GM20000 (cell line): ENCODE results near the gene KAZN.

Experiments
- DNase-seq: peaks from one replicate; pipeline ENCODE4 v3.0.0; 2012; ENCODE audit warnings: low spot score
- TF ChIP-seq, protein P1 (sequence below): IDR thresholded peaks from 2 replicates; pipeline ENCODE4 v1.5.1; 2012; ENCODE audit warnings: mild to moderate bottlenecking, control low read depth; ENCODE audit errors: extremely low read depth, missing control alignments

The KAZN gene

GRCh38 chr1:14826172-14826636 lies 227.7 kb downstream of the KAZN start:
- TF ChIP-seq, protein P1, sequence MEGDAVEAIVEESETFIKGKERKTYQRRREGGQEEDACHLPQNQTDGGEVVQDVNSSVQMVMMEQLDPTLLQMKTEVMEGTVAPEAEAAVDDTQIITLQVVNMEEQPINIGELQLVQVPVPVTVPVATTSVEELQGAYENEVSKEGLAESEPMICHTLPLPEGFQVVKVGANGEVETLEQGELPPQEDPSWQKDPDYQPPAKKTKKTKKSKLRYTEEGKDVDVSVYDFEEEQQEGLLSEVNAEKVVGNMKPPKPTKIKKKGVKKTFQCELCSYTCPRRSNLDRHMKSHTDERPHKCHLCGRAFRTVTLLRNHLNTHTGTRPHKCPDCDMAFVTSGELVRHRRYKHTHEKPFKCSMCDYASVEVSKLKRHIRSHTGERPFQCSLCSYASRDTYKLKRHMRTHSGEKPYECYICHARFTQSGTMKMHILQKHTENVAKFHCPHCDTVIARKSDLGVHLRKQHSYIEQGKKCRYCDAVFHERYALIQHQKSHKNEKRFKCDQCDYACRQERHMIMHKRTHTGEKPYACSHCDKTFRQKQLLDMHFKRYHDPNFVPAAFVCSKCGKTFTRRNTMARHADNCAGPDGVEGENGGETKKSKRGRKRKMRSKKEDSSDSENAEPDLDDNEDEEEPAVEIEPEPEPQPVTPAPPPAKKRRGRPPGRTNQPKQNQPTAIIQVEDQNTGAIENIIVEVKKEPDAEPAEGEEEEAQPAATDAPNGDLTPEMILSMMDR, result no peak
- DNase-seq, result no peak

- DNase-seq, result no peak
- TF ChIP-seq, protein P1, result no peak
These were observed 228.3 kb downstream of the KAZN start for GRCh38 chr1:14826731-14827326.

GRCh38 chr1:14827870-14828269 lies 229.4 kb downstream of the KAZN start:
- no peak for DNase-seq
- TF ChIP-seq, protein P1, result no peak

DNA sequence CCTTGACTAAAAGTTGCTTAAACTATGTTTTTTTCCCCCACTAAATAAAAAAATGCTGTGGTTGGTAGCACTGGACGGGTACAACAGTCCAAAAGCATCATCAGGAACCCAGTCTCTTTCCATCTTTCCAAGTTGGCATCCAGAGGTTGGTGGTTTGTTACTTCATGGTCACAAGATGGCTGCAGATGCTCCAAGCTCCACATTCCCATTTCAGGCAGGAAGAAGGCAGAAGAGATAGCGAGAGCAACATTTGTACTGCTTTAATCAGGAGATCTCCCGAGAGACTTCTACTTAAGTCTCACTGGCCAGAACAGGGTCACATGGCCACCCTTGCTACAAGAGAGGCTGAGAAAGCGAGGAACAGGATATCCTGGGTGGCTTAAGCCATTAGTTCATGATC lies 230.2 kb downstream of the KAZN start:
- TF ChIP-seq, protein P1, result no peak

GRCh38 chr1:14835725-14836124 lies 237.2 kb downstream of the KAZN start:
- no peak for DNase-seq
- TF ChIP-seq, protein P1, result no peak

More for the DNA sequence above, 230.2 kb downstream of the KAZN start:
- no peak for DNase-seq

- DNase-seq, result no peak
- TF ChIP-seq, protein P1, result no peak
These were observed 238.1 kb downstream of the KAZN start for GRCh38 chr1:14836426-14837140.

- DNase-seq, result no peak
- TF ChIP-seq, protein P1, result no peak
These were observed 241.9 kb downstream of the KAZN start for GRCh38 chr1:14840374-14840773.
